ENCODE data around the gene CT45A5.
"Not testable (repeated sequence)": the region's sequence is repeated elsewhere in the genome, so short reads cannot be mapped to it uniquely, and the experiment has no call there.

Gene CT45A5, protein sequence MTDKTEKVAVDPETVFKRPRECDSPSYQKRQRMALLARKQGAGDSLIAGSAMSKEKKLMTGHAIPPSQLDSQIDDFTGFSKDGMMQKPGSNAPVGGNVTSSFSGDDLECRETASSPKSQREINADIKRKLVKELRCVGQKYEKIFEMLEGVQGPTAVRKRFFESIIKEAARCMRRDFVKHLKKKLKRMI

DNA sequence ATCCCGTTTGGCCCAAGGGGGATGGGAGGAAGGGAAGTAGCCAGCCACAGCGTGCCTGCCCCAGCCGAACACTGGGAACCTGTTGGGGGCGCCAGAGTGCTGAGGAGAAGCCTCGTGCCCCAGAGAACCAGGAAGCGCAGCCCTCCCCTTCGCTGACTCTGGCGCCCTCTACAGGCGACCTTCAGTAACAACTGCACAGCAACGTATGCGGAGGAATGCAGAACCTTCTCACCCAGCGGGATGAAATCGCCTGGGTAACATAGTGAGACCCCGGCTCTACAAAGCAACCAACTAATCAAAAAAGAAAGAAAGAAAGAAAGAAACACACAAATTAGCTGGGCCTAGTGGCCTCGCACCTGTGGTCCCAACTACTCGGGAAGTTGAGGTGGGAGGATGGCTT lies at the start of gene CT45A5:
Gene CT45A5 (minus strand): TSS at position 101 of the 400 bp plus-strand sequence. CDS start 3,774 bp downstream, outside the sequence.
- DNase-seq; intact Hi-C loops (cut with DNase I; ENCODE audit: low total_unique reads); H3K27ac ChIP-seq; H3K4me1 ChIP-seq; H3K9me3 ChIP-seq; H3K4me3 ChIP-seq; H3K36me3 ChIP-seq; H3K27me3 ChIP-seq: not testable (repeated sequence)

DNA sequence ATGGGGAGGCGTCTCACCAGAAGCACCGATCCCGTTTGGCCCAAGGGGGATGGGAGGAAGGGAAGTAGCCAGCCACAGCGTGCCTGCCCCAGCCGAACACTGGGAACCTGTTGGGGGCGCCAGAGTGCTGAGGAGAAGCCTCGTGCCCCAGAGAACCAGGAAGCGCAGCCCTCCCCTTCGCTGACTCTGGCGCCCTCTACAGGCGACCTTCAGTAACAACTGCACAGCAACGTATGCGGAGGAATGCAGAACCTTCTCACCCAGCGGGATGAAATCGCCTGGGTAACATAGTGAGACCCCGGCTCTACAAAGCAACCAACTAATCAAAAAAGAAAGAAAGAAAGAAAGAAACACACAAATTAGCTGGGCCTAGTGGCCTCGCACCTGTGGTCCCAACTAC lies 34.6 kb upstream of the CT45A5 start, which contains the start of gene CT45A2:
Gene CT45A2 (minus strand): TSS at position 101 of the 400 bp plus-strand sequence. CDS start 3,747 bp downstream, outside the sequence.
- H3K27me3 ChIP-seq; H3K4me1 ChIP-seq; H3K27ac ChIP-seq; H3K9me3 ChIP-seq; H3K36me3 ChIP-seq; DNase-seq; intact Hi-C loops (cut with DNase I; ENCODE audit: low total_unique reads); H3K4me3 ChIP-seq: not testable (repeated sequence)

DNA sequence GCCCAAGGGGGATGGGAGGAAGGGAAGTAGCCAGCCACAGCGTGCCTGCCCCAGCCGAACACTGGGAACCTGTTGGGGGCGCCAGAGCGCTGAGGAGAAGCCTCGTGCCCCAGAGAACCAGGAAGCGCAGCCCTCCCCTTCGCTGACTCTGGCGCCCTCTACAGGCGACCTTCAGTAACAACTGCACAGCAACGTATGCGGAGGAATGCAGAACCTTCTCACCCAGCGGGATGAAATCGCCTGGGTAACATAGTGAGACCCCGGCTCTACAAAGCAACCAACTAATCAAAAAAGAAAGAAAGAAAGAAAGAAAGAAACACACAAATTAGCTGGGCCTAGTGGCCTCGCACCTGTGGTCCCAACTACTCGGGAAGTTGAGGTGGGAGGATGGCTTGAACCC lies 17.4 kb upstream of the CT45A5 start, which contains the start of gene CT45A6:
Gene CT45A6 (minus strand): TSS at position 101 of the 400 bp plus-strand sequence. CDS start 3,794 bp downstream, outside the sequence.
- H3K27ac ChIP-seq; H3K36me3 ChIP-seq; intact Hi-C loops (cut with DNase I; ENCODE audit: low total_unique reads); DNase-seq; H3K9me3 ChIP-seq; H3K4me1 ChIP-seq; H3K4me3 ChIP-seq; H3K27me3 ChIP-seq: not testable (repeated sequence)

DNA sequence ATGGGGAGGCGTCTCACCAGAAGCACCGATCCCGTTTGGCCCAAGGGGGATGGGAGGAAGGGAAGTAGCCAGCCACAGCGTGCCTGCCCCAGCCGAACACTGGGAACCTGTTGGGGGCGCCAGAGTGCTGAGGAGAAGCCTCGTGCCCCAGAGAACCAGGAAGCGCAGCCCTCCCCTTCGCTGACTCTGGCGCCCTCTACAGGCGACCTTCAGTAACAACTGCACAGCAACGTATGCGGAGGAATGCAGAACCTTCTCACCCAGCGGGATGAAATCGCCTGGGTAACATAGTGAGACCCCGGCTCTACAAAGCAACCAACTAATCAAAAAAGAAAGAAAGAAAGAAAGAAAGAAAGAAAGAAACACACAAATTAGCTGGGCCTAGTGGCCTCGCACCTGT lies 17.2 kb downstream of the CT45A5 start, which contains the start of gene CT45A3:
Gene CT45A3 (minus strand): TSS at position 101 of the 400 bp plus-strand sequence. CDS start 3,747 bp downstream, outside the sequence.
- H3K27ac ChIP-seq; H3K4me1 ChIP-seq; intact Hi-C loops (cut with DNase I; ENCODE audit: low total_unique reads); H3K36me3 ChIP-seq; H3K27me3 ChIP-seq; H3K4me3 ChIP-seq; DNase-seq; H3K9me3 ChIP-seq: not testable (repeated sequence)

DNA sequence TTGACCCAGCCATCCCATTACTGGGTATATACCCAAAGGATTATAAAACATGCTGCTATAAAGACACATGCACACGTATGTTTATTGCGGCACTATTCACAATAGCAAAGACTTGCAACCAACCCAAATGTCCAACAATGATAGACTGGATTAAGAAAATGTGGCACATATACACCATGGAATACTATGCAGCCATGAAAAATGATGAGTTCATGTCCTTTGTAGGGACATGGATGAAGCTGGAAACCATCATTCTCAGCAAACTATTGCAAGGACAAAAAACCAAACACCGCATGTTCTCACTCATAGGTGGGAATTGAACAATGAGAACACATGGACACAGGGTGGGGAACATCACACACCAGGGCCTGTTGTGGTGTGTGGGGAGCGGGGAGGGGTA lies 40.6 kb downstream of the CT45A5 start:
- DNase-seq; H3K9me3 ChIP-seq; intact Hi-C loops (cut with DNase I; ENCODE audit: low total_unique reads); H3K36me3 ChIP-seq; H3K27ac ChIP-seq; H3K4me1 ChIP-seq; H3K27me3 ChIP-seq; H3K4me3 ChIP-seq: not testable (repeated sequence)

DNA sequence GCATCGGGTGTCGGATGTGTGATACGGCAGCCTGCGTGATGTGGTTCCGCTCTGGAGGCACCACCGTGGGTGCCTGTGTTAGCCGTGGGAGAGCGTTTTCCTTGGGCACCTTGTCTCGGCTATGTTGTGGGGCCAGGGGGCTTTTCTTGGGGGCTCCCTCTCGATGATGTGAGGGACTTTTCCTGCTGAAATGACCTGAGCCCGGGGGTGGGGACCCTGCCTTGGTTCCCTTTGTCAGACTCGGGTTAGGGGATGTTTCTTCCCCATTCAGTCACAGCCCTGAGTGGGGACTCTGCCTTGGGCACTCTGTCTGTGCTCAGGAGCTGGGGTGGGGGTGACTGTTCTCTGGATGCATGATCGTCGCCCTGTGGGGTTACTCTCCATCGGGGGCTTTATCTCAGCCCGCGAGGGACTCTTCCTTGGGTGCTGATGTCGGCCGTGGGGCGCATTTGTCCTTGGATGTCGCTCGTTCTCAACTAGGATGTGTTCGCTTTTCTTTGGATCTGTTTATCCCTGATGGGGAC lies 44.0 kb downstream of the CT45A5 start:
- no peak for DNase-seq
- no peaks in the 10 kb centered on the region for H3K27me3 ChIP-seq
- no peak overlapping the region for H3K4me3 ChIP-seq
- H3K9me3 ChIP-seq: no peaks in the 10 kb centered on the region
- intact Hi-C loops (cut with DNase I; ENCODE audit: low total_unique reads): no loop called here
- no peak overlapping the region for H3K27ac ChIP-seq
- no peaks in the 10 kb centered on the region for H3K4me1 ChIP-seq
- TF ChIP-seq, protein P1, sequence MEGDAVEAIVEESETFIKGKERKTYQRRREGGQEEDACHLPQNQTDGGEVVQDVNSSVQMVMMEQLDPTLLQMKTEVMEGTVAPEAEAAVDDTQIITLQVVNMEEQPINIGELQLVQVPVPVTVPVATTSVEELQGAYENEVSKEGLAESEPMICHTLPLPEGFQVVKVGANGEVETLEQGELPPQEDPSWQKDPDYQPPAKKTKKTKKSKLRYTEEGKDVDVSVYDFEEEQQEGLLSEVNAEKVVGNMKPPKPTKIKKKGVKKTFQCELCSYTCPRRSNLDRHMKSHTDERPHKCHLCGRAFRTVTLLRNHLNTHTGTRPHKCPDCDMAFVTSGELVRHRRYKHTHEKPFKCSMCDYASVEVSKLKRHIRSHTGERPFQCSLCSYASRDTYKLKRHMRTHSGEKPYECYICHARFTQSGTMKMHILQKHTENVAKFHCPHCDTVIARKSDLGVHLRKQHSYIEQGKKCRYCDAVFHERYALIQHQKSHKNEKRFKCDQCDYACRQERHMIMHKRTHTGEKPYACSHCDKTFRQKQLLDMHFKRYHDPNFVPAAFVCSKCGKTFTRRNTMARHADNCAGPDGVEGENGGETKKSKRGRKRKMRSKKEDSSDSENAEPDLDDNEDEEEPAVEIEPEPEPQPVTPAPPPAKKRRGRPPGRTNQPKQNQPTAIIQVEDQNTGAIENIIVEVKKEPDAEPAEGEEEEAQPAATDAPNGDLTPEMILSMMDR (IDR thresholded peaks at IDR 0.05): no peak
- no peaks in the 10 kb centered on the region for H3K36me3 ChIP-seq

DNA sequence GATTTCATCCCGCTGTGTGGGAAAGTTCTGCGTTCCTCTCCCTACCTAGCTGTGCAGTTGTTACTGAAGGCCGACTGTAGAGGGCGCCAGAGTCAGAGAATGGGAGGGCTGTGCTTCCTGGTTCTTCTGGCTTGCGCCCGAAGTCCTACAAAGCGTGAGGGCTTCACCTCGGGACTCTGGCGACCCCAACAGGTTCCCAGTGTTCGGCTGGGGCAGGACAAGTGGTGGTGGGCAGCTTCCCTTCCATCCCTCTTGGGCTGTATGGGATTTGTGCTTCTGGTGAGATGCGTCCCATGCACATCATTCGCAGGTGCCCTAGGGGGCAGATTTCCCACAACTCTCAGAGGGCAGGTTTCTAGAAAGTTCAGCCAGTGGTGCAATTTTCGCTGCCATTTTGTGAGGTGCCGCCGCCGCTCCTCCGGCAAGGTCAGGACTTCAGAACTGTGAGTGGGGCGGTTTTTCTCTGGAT lies 44.6 kb downstream of the CT45A5 start:
- Histone ChIP-seq H3K36me3 (no peaks in the 10 kb centered on the region), H3K27me3 (no peaks in the 10 kb centered on the region), H3K9me3 (no peaks in the 10 kb centered on the region), H3K4me3 (no peak overlapping the region), H3K4me1 (no peaks in the 10 kb centered on the region), H3K27ac (no peak overlapping the region)
- intact Hi-C loops (cut with DNase I; ENCODE audit: low total_unique reads): no loop called here
- TF ChIP-seq, protein P1 (IDR thresholded peaks at IDR 0.05): peak in 1 of 2 experiments; percentile 4
- DNase-seq: peak in 1 of 2 donors; percentile 58

DNA sequence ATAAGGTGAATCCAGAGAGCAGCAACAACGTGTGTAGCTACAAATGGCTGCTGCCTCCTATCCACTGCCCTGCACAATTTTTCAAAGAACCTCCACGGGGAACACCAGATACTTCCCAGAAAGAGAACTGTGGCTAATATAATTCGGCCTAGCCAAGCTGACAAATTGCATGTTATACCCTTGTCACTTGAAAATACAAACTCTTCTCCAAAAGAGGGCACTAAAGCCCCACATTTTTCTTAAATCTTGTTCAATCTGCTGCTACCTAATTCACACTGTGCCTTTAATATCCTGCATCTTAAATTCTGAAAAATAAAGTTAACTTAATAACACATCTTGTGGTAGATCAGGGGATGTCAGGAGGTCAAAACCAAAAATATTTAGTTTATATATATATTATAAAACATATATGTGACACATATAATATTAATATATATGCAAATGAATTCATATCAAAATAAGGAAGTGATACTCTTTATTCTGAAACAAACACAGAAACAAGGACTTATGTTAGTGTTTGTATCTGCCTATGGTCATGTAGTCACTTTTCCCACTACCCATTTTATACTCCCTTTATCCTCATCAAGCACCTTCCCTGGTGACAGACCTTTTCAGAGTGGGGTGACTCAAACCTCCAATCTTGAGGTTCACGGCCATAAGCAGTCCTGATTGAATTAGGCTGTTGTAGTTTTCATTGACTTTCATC lies 47.8 kb downstream of the CT45A5 start:
- intact Hi-C loops (cut with DNase I; ENCODE audit: low total_unique reads): no loop called here
- no peak overlapping the region for H3K4me3 ChIP-seq
- H3K27me3 ChIP-seq: no peaks in the 10 kb centered on the region
- TF ChIP-seq, protein P1 (IDR thresholded peaks at IDR 0.05): no peak
- H3K27ac ChIP-seq: no peak overlapping the region
- H3K4me1 ChIP-seq: no peaks in the 10 kb centered on the region
- H3K36me3 ChIP-seq: no peaks in the 10 kb centered on the region
- H3K9me3 ChIP-seq: no peaks in the 10 kb centered on the region
- DNase-seq: no peak

DNA sequence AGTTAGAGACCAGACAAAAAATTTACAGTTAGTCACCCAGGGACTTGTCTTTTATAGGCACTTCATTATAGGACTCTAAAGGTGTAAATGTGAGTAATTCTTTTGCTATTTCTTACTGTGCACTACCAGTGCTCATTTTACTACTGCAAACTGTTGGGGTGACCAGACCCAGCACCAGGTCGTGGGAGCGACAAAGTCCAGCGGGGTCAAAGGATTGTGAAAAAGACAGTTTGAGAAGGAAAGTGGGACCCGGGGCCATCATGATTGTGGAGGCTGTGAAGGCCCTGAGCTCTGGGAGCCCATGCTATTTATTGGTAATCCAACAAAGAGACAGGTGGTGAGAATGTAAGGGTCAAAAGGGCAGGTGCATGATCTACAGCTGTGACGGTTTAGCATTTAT lies 50.6 kb downstream of the CT45A5 start:
- H3K27me3 ChIP-seq; intact Hi-C loops (cut with DNase I; ENCODE audit: low total_unique reads); H3K4me1 ChIP-seq; H3K27ac ChIP-seq; H3K36me3 ChIP-seq; H3K9me3 ChIP-seq; H3K4me3 ChIP-seq; DNase-seq: not testable (repeated sequence)
